Fibroblast of lung (primary cell): ENCODE results near the gene SLC5A10.

Source experiments
- EZH2 ChIP-seq: IDR thresholded peaks from 2 replicates; pipeline ENCODE4 v1.5.1; 2012; ENCODE audit warnings: low read length, control low read depth, mild to moderate bottlenecking; ENCODE audit errors: missing control alignments
- TF ChIP-seq, protein P1 (sequence below), 2 donors: IDR thresholded peaks in 1 of 2; conservative IDR thresholded peaks in 1 of 2; 1 replicate in 1 of 2; 2 replicates in 1 of 2; pipeline ENCODE4 v1.5.1; 2011 to 2012; ENCODE audit warnings: low read length in 2 of 2, control low read depth in 1 of 2, inconsistent platforms in 1 of 2, low read depth in 1 of 2, mild to moderate bottlenecking in 1 of 2

DNA sequence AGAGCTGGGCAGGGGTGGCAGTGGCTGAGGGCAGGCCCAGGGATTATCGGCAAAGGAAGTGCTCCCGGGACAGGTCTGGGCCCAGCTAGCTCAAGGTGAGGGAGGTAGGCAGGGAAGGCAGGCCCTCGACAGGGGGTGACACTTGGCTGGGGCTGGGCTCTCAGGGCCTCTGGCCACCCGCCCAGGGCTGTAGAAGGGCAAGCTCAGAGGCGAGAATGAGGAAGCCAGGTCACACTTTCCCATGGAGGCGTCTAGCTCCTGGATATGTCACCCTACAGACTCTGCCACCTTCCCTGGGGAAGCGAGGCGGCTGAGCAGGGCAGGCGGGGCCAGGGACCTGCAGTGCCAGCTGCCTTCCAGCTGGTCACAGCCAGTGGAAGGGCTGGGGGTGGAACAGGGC is 33.5 kb downstream of the SLC5A10 start:
- no peak for TF ChIP-seq EZH2
- TF ChIP-seq, protein P1, sequence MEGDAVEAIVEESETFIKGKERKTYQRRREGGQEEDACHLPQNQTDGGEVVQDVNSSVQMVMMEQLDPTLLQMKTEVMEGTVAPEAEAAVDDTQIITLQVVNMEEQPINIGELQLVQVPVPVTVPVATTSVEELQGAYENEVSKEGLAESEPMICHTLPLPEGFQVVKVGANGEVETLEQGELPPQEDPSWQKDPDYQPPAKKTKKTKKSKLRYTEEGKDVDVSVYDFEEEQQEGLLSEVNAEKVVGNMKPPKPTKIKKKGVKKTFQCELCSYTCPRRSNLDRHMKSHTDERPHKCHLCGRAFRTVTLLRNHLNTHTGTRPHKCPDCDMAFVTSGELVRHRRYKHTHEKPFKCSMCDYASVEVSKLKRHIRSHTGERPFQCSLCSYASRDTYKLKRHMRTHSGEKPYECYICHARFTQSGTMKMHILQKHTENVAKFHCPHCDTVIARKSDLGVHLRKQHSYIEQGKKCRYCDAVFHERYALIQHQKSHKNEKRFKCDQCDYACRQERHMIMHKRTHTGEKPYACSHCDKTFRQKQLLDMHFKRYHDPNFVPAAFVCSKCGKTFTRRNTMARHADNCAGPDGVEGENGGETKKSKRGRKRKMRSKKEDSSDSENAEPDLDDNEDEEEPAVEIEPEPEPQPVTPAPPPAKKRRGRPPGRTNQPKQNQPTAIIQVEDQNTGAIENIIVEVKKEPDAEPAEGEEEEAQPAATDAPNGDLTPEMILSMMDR (conservative IDR thresholded peaks at IDR 0.05 in 1 of 2, IDR thresholded peaks at IDR 0.05 in 1 of 2; ENCODE audit: low read depth in 1 of 2, low read length in 2 of 2): no peak
